Ishikawa (cell line): Measurements from ENCODE around the gene SLC29A1.

Experiments used
- CEBPB ChIP-seq: IDR thresholded peaks from 2 replicates; pipeline ENCODE4 v1.6.1; 2012
- CREB1 ChIP-seq: IDR thresholded peaks from 2 replicates; pipeline ENCODE4 v1.6.1; 2012; ENCODE audit warnings: low read depth
- EP300 ChIP-seq: IDR thresholded peaks from 2 replicates; pipeline ENCODE4 v1.6.1; 2012; ENCODE audit warnings: borderline replicate concordance
- FOXM1 ChIP-seq: IDR thresholded peaks from 2 replicates; pipeline ENCODE4 v1.6.1; 2012; ENCODE audit warnings: low read depth, borderline replicate concordance
- RAD21 ChIP-seq: IDR thresholded peaks from 2 replicates; pipeline ENCODE4 v1.6.1; 2012; ENCODE audit warnings: low read depth
- REST ChIP-seq: IDR thresholded peaks from 2 replicates; pipeline ENCODE4 v1.6.1; 2012; ENCODE audit warnings: low read depth, mild to moderate bottlenecking
- TAF1 ChIP-seq: IDR thresholded peaks from 2 replicates; pipeline ENCODE4 v1.6.1; 2012; ENCODE audit warnings: low read depth, mild to moderate bottlenecking
- TEAD4 ChIP-seq: IDR thresholded peaks from 2 replicates; pipeline ENCODE4 v1.6.1; 2012
- USF1 ChIP-seq: IDR thresholded peaks from 2 replicates; pipeline ENCODE4 v1.6.1; 2012
- YY1 ChIP-seq: IDR thresholded peaks from 2 replicates; pipeline ENCODE4 v1.6.1; 2012; ENCODE audit warnings: low read depth
- TF ChIP-seq, protein P1 (sequence below): IDR thresholded peaks from 2 replicates; pipeline ENCODE4 v1.6.1; 2012

DNA sequence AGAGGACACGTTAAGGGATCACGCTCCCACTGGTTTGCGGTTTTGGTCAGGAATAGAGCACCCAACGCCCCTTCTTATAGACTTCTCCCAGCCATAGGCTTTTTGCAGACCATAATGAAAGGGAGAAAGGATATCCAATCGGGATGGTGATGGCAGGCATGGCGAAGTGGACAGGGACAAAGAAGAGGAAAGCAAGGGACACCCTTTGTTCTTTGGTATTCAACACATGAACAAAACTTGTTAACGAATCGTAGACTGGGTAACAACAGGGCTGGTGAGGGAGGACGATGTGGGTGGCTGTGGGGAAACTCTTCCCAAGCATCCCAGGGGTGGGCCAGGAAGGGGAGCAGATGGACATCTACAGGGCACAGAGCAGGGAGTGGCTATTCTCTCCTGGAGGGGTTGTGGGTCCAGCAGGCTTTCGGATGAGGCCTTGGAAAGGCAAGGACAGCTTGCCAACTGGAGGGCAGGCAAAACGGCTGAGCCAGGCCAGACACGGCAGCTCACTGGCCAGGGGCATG, 22.1 kb downstream of the SLC29A1 start:
- TF ChIP-seq EP300: no peak
- TF ChIP-seq TEAD4: no peak
- TF ChIP-seq FOXM1: no peak
- TF ChIP-seq YY1: no peak
- TF ChIP-seq, protein P1, sequence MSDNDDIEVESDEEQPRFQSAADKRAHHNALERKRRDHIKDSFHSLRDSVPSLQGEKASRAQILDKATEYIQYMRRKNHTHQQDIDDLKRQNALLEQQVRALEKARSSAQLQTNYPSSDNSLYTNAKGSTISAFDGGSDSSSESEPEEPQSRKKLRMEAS: no peak
- TF ChIP-seq REST: no peak
- TF ChIP-seq USF1: no peak
- no peak for TF ChIP-seq CREB1
- TF ChIP-seq TAF1: no peak
- no peak for TF ChIP-seq CEBPB
- TF ChIP-seq RAD21: no peak
